Dedifferentiated amniotic fluid mesenchymal stem cell (primary cell): ENCODE data around the gene MYOF.
A peak's percentile ranks its signal among the peaks of the same experiment; 100 is the strongest.

Source experiments
- DNase-seq: peaks from one replicate; pipeline ENCODE4 v3.0.0-alpha.2; 2016; ENCODE audit errors: extremely low spot score

MYOF gene, protein sequence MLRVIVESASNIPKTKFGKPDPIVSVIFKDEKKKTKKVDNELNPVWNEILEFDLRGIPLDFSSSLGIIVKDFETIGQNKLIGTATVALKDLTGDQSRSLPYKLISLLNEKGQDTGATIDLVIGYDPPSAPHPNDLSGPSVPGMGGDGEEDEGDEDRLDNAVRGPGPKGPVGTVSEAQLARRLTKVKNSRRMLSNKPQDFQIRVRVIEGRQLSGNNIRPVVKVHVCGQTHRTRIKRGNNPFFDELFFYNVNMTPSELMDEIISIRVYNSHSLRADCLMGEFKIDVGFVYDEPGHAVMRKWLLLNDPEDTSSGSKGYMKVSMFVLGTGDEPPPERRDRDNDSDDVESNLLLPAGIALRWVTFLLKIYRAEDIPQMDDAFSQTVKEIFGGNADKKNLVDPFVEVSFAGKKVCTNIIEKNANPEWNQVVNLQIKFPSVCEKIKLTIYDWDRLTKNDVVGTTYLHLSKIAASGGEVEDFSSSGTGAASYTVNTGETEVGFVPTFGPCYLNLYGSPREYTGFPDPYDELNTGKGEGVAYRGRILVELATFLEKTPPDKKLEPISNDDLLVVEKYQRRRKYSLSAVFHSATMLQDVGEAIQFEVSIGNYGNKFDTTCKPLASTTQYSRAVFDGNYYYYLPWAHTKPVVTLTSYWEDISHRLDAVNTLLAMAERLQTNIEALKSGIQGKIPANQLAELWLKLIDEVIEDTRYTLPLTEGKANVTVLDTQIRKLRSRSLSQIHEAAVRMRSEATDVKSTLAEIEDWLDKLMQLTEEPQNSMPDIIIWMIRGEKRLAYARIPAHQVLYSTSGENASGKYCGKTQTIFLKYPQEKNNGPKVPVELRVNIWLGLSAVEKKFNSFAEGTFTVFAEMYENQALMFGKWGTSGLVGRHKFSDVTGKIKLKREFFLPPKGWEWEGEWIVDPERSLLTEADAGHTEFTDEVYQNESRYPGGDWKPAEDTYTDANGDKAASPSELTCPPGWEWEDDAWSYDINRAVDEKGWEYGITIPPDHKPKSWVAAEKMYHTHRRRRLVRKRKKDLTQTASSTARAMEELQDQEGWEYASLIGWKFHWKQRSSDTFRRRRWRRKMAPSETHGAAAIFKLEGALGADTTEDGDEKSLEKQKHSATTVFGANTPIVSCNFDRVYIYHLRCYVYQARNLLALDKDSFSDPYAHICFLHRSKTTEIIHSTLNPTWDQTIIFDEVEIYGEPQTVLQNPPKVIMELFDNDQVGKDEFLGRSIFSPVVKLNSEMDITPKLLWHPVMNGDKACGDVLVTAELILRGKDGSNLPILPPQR (N-terminal part only)

DNA sequence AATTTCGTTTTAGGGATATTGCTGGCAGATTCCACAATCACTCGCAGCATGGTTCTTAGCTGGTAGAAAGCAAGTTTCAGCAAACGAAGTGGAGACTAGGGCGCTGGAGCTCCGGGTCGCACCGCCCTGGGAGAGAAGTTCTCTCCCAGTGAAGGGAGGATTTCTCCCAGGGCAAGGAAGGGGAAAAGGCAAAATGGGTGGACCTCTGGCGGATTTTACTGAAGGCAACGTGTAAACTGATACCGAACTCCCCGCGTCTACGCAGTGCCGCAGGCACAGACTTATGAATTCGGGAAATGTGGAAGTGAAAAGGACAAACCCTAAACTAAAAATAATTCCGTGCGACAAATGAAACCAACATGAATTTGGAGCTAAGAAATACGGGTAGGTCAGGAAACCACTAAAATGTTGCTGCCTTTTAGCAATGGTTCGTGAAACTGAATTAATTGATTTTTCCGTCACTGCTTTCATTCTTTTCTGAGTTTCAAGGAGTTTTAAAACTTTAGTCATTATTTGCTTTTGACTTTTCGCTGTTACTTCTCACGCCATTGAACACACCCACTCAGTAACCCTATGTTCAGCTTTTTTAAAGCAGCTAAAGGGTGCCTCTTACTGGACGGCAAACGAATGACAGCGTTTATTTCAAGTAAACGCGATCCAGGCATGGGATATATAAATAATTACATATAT is at the start of gene MYOF:
Gene MYOF (minus strand): TSS at position 190 of the 690 bp plus-strand sequence. CDS start 140 bp downstream, at position 50.
- peak; percentile 93 for DNase-seq

DNA sequence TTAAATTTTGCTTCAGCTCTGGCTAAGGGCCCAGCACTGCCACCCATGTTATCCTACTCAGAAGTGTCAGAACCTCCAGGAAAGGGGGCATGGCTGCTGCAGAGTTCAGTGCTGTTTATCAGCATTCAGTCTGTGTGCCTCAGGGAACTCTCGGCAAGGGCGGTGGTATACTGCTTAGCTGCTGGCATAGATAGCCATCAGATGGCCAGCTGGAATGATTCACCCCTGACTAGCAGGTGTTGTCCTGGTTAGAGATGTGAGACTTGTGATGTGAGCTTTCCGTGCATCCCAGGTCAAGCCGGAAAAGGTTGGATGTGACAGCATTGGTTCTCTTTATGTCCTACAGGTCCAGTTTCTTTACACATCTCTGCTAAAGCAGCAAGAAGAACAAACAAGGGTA is 36.4 kb upstream of the MYOF start:
- no peak for DNase-seq

DNA sequence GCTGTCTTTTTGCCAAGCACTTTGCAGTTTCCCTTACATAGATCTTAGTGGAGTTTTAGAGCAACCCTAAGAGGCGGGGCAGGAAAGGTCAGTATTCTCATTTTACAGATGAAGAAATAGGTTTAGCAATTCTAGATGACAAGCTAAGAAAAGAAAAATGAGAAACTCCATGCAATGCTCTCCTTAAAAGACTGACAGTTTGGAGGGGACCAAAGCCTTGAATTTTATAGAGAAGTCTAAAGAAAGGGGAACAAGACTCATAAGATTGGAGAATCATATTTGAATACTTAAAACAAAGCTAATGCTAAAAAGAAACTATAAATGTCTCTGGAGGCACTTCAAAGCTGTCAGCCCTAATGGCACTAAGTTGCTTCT is 33.9 kb upstream of the MYOF start:
- no peak for DNase-seq

DNA sequence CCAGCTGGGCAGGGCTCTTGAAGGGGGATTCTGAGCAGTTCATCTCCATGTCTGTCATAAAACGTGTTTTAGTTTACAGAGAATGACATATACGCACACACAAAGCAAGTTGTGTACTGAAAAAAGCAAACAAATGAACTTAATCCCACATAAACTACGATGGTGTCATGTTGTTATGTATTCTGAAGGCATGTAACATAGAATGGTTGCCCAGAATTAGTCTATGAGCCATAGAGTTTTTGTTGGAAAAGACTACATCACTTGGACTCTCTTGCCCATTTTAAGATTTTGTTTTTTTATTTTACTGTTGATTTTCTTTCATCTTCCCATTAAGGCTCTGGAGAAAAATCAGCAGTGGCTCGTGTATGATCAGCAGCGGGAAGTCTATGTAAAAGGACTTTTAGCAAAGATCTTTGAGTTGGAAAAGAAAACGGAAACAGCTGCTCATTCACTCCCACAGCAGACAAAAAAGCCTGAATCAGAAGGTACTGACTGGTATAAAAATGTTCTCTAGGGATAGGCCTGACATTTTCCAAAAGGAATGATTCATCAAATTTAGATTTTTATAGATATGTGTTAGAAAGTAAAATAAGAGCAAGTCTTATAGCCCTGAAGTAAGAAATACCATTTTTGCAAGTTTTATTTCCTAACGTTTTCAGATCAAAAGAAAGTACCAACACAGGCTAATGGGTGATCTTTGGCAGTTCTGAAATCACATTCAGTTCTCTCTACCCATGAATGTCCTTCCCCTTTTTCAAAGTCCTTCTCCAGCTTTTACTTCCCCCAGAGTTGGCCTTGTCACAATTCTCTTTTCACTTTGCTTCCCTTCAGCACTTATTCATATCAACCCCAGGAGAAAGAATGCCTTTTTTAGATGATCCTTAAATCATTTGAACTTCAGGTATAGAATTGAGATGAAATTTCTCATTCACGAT is 33.2 kb upstream of the MYOF start:
- DNase-seq: peak; percentile 52

DNA sequence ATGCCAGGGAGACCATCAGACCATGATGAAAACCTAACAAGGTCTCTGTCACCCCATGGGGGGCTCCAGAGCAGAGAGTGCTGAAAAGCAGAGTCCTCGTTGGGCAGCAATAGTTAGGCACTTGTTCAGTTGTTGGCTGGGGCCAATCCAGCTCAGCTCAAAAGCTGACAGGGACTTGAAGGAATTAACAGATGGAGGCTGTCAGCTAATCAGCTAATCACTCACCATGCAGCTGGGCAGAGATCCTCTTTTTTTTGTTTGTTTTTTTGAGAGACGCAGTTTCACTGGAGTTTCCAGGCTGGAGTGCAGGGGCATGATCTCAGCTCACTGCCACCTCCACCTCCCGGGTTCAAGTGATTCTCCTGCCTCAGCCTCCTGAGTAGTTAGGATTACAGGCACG is 32.4 kb upstream of the MYOF start:
- DNase-seq: no peak

DNA sequence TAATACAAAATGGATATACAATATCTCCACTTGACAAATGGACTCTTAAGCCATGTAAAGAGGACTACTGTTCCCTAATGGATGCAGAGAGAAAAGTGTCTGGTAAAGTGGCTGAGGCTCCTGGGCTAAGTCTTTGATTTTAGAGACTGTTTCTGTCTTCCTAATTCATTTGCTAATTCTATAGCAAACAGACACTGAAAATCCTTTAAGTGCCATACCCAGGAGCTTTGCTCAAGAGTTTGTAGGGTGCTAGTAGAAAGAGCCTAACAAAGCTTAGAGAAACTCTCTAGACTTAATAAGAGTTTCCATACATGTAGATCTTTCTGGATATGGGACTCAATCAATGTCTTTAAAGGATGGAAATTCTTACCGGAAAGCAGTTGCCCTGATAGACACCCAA is 31.0 kb upstream of the MYOF start:
- no peak for DNase-seq

DNA sequence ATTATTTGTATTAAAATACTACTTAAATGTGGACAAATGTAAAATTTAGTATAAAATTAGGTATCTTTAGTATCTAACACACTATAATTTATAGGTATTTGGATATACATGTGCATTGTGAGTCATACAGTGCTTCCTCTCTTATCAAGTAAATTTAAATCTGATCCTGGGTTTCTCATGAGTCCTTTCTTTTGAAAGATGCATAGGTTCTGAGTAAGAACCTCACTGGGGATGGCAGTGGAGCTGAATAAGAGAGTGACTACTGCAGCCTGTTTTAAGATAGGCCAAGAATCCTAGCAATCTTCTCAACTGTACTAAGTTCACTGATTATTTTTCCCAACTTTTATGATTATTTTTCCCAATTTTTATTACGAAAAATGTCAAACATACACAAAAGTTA is 30.4 kb upstream of the MYOF start:
- no peak for DNase-seq

DNA sequence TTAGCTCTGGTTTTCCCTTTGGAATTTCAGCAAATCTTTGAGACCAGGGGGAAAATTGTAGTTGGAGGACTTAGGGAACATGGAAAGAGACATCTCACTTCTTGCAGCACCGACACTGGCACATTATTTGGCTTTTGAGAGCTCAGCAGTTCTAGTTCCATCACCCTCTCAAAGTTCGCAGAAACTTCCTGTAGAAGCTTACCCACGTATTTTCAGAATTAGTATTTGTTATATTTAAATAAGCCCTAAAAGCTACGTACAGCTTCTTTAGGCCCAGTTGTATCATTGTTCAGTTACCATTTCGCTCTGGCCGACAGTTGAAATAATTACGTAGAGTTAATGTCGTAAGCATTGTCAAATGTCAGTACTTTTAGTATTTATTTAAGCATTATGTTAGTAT is 27.7 kb upstream of the MYOF start:
- DNase-seq: no peak

DNA sequence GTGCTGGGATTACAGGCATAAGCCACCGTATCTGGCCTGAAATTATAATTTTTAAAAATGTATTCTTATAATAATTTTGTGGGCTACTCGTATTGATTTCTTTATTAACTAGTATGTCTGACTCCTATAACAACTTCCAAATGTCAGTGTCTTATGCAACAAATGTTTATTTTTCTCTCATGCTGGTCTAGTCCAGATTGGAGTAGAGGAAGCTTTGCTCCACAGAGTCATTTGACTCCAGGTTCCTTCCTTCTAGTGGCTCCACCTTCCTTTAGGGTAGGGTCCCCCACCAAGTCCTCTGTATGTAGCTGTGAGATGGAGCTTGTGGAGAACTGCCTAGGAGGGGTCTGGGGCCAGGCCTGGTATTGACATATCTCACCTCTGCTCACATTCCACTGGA is 22.9 kb upstream of the MYOF start:
- no peak for DNase-seq

DNA sequence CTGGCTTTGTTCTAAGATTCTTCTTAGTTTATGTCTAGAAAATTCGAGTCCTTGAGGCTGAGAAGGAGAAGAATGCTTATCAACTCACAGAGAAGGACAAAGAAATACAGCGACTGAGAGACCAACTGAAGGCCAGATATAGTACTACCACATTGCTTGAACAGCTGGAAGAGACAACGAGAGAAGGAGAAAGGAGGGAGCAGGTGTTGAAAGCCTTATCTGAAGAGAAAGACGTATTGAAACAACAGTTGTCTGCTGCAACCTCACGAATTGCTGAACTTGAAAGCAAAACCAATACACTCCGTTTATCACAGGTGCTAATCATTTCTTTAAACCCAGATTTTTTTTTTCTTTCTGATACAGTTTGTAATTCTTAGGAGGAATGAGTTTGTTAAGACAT is 20.9 kb upstream of the MYOF start:
- DNase-seq: no peak

DNA sequence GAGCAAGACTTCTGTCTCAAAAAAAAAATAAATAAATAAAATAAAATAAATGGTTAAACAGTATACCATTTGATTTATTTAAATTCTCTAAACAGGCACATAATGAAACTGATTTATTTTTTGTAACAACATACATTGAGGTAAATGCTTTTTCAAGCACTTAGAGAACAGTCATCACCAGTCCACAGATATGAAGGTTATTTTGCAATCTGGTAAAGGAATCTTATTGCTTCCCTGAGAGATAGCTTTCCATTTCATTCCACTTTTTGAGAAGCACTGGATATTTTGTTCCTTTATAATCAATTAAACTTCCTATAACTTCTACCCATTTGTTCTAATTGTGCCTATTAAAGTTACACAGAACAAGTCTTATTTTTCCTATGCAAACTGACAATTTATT is 19.5 kb upstream of the MYOF start:
- DNase-seq: no peak

DNA sequence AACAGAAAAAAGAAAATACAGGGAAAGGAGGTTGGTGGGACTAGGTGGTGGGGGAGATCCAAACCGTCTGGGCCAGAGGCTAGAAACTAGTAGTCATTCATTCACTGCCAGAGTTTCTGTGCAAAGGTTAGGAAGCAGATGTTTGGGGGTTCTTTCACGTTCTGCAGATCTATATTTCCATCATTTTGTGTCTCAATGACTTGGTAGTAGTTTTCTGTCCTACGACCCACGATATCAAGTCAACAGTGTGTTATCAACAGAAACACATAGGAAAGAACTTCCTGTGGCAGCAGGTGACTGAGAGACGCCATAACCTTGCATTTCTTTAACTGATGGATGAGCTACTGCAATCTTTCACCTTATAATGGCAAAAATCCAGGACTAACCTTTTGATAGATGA is 16.0 kb upstream of the MYOF start:
- no peak for DNase-seq

DNA sequence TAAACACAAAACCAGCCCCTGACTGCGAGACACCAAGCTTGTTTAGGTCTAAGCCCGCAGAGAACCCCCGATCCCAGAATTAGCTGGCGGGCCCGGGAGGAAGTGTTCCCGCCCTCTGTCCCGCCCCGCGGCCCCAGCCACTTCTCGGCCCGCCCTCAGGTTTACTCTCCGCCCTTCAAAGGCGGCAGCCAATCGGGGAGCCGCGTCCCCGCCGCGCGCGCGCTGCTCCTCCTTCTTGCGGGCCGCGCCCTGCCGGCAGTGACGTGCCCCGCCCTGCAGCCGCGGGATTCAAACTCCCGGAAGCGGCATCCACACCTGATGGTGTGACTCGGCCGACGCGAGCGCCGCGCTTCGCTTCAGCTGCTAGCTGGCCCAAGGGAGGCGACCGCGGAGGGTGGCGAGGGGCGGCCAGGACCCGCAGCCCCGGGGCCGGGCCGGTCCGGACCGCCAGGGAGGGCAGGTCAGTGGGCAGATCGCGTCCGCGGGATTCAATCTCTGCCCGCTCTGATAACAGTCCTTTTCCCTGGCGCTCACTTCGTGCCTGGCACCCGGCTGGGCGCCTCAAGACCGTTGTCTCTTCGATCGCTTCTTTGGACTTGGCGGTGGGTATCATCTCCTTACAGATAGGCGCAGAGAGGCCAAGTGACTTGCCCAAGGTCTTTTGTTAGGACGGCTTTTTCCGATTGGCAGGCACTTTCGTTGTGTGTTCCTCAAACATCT is 14.3 kb upstream of the MYOF start, which contains the start of gene CEP55:
Gene CEP55 (plus strand): TSS at position 291 of the 720 bp plus-strand sequence. CDS start 3,440 bp downstream, outside the sequence.
- DNase-seq: peak; percentile 91

DNA sequence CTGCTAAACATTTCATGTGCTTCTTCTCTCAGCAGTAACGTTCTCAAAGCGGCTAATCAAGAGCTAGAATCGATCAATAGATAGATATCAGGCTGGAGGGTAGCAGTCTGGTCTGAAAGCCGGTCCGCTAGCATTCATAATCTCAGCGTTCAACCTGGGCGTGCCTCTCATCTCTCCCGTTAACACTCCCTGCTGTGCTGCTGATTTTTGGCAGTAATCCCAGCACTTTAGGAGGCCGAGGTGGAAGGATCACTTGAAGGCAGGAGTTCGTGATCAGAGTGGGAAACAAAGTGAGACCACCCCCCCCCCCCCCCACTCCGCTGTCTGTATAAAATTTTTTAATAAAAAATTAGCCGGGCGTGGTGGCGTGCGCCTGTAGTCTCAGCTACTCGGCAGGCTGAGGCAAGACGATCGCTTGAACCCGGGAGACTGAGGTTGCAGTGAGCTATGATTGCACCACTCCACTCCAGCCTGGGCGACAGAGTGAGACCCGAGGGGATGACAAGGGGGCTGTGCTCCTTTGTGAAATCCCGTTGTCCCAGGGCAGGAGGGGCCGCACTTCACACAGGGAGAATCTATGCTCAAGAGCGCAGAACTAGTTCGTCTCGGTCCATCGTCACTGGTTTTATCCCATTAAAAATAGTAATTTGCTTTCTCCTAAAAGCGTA is 13.7 kb upstream of the MYOF start:
- DNase-seq: peak; percentile 31

DNA sequence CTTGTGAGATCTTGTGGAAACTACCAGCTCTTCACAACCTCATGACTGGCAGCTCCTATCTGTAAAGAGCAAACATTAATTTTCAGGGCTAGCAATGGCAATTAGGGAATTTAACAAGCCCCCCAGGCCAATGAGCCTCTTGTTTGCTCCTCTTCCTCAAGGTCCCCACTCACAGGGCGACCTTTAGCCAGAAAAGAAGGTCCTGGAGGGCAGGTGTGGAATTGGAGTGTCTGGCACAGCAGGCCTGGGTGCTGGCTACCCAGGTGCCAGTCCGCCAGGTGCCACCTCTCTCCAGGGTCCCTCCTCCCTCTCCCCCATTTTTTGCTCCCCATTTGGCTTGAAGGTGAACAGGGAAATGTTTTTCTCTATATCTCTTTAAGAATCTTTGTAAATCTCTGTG is 12.4 kb upstream of the MYOF start:
- DNase-seq: no peak

DNA sequence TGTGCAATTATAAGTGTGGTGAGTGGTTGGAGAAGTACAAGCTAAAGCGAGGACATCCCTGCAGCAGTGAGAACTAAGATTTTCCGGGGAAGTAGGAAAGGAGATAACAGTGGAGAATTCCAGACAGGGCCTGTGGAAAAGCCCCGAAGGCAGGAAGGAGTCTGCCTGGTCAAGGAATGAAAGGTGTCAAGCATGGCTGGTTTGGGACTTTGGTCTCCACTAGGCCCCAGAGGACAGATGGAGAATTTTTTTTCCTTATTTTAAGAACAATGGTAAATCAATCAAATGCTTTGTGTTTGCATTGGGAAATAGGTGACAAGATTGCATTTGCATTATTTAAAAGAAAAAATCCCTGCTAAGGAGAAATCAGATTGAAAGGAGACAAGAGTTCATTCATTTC is 11.0 kb upstream of the MYOF start:
- no peak for DNase-seq

DNA sequence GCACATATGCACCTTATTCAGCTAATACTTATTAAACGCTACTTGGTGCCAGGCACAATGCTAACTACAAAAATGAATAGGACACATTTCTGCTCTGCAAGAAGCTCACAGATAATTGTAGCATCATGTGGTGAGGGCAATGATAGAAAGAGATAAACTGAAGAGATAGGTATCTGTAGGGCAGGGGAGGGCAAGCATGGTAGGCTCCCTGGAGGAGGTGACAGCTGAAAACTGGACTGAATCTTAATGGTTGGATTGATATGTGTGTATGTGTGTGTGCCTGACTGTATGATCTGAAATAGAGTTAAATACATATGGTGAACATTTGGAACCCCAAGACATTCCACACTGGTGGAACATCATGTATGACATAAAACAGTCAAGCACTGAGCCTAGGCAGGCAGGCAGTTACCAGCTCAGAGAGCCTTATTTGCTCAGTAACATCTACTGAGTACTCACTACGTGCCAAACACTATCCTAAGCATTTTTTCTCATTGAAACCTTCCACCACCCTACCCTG is 9.5 kb upstream of the MYOF start:
- DNase-seq: no peak

DNA sequence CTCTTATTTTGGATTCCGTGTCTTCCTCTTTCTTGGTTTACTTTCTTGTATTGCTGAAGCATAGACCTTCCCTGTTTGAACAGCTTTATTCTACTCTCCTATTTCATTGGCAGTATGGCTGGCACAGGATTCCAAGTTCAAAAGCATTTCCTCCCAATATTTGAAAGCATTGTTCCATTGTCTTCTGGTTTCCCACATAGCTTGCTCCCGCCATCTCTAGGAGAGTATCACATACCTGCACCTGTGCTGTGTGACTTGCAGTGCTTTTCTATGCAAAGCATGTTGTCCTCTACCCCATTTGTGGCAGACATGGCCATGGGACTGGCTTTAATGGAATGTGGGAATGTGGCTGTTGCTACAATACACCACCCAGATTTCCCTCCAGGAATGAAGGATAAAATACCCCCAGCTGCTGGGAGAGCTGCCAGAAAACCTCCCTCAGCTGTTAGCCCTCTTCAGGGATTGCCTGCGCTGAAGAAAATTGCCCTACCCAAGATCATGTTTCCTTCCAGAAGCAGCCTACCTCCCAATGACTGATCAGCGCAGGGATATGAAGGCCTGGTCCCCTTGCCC is 6.9 kb upstream of the MYOF start:
- peak; percentile 14 for DNase-seq
